A549 (cell line): ENCODE data around the gene VWA8.

Experiments used
- CTCF ChIP-seq: fragments of >200 bp; sonication (Bioruptor Twin); formaldehyde crosslinking; IDR thresholded peaks from 3 replicates; pipeline ENCODE4 v1.5.1; 2016
- FOSL2 ChIP-seq, 2 experiments: fragments of 450-650 bp in 1 of 2; fragments of >200 bp in 1 of 2; sonication (Bioruptor Twin) in 1 of 2; formaldehyde crosslinking; IDR thresholded peaks; 2 replicates each; pipeline versions ENCODE4 v1.5.0 to v1.6.1; 2016 to 2020; ENCODE audit warnings: mild to moderate bottlenecking in 1 of 2, moderate library complexity in 1 of 2
- HDAC2 ChIP-seq: fragments of 200-600 bp; sonication (generic); IDR thresholded peaks from 2 replicates; pipeline ENCODE4 v1.6.1; 2016
- JUN ChIP-seq, 2 experiments: fragments of >200 bp; sonication (Bioruptor Twin); formaldehyde crosslinking; IDR thresholded peaks; 2 replicates in 1 of 2; 3 replicates in 1 of 2; pipeline ENCODE4 v1.6.1; 2016 to 2017
- POLR2A ChIP-seq: IDR thresholded peaks from 2 replicates; pipeline ENCODE4 v1.6.1; 2012; ENCODE audit warnings: mild to moderate bottlenecking, low read length
- POLR2AphosphoS2 ChIP-seq: conservative IDR thresholded peaks from 2 replicates; pipeline ENCODE4 v1.6.1; 2012; ENCODE audit warnings: low read length, improper control_type of control experiment, inconsistent platforms
- RAD21 ChIP-seq, 2 experiments: fragments of >200 bp in 1 of 2; sonication (Bioruptor Twin) in 1 of 2; formaldehyde crosslinking in 1 of 2; IDR thresholded peaks in 1 of 2; conservative IDR thresholded peaks in 1 of 2; 2 replicates in 1 of 2; 3 replicates in 1 of 2; pipeline ENCODE4 v1.6.1; 2012 to 2018; ENCODE audit warnings: inconsistent platforms in 1 of 2
- RCOR1 ChIP-seq: fragments of 150-350 bp; IDR thresholded peaks from 2 replicates; pipeline ENCODE4 v1.6.1; 2014; ENCODE audit warnings: antibody characterized with exemption, low read length, low read depth
- SMC3 ChIP-seq: fragments of >200 bp; sonication (Bioruptor Twin); formaldehyde crosslinking; IDR thresholded peaks from 3 replicates; pipeline ENCODE4 v1.6.1; 2018; ENCODE audit warnings: inconsistent platforms

GRCh38 chr13:41590122-41590521, 370.8 kb downstream of the VWA8 start:
- TF ChIP-seq JUN (IDR thresholded peaks at IDR 0.05): no peak
- TF ChIP-seq FOSL2 (IDR thresholded peaks at IDR 0.05): no peak
- TF ChIP-seq FOSL2 (CRISPR knock-in tag; IDR thresholded peaks at IDR 0.05): no peak
- no peak for TF ChIP-seq RAD21 (conservative IDR thresholded peaks at IDR 0.05 in 1 of 2, IDR thresholded peaks at IDR 0.05 in 1 of 2)
- no peak for TF ChIP-seq RCOR1
- TF ChIP-seq POLR2AphosphoS2: no peak
- TF ChIP-seq HDAC2: no peak
- no peak for TF ChIP-seq CTCF
- no peak for TF ChIP-seq SMC3
- TF ChIP-seq POLR2A: no peak
